Body of pancreas (tissue), 4 donors: ENCODE data around the gene PEPD.

ENCODE experiments used
- POLR2A ChIP-seq, 3 donors: fragments of 450-650 bp; IDR thresholded peaks; one replicate each; pipeline ENCODE4 v1.6.1; 2016; ENCODE audit warnings: antibody characterized with exemption in 3 of 3, mild to moderate bottlenecking in 2 of 3
- TF ChIP-seq, protein P1 (sequence below), 7 experiments: fragments of 450-650 bp in 4 of 7; fragments of 200-600 bp in 3 of 7; sonication (generic) in 3 of 7; IDR thresholded peaks; one replicate each; pipeline ENCODE4 v1.5.1; 2016 to 2019; ENCODE audit warnings: antibody characterized with exemption in 7 of 7

DNA sequence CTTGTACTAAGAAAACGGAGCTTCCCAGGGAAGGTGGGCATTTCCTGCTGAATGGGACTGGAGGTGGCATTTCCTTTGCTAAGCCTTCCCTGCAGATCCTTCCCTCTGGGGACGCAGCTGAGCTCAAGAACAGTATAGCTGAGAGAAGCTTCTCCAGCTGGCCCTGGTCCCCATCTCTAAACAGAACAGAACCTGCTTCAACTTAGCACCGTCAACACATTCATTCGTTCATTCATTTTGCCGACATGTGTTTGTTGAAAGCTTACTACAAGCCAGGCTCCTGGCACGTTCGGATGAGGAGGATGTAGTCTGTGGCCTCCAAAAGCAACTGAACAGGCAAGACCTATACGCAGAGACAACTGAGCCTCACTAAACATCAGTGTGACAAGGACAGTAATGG, 36.6 kb upstream of the PEPD start:
- TF ChIP-seq, protein P1, sequence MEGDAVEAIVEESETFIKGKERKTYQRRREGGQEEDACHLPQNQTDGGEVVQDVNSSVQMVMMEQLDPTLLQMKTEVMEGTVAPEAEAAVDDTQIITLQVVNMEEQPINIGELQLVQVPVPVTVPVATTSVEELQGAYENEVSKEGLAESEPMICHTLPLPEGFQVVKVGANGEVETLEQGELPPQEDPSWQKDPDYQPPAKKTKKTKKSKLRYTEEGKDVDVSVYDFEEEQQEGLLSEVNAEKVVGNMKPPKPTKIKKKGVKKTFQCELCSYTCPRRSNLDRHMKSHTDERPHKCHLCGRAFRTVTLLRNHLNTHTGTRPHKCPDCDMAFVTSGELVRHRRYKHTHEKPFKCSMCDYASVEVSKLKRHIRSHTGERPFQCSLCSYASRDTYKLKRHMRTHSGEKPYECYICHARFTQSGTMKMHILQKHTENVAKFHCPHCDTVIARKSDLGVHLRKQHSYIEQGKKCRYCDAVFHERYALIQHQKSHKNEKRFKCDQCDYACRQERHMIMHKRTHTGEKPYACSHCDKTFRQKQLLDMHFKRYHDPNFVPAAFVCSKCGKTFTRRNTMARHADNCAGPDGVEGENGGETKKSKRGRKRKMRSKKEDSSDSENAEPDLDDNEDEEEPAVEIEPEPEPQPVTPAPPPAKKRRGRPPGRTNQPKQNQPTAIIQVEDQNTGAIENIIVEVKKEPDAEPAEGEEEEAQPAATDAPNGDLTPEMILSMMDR (IDR thresholded peaks at IDR 0.05): no peak
- TF ChIP-seq POLR2A (IDR thresholded peaks at IDR 0.05): no peak
